Measurements from ENCODE around the gene RAF1.
A peak's percentile ranks its signal among the peaks of the same experiment; 100 is the strongest.
"Not testable (repeated sequence)": the region's sequence is repeated elsewhere in the genome, so short reads cannot be mapped to it uniquely, and the experiment has no call there.

Gene RAF1

GRCh38 chr3:12630292-12630691 is 33.6 kb downstream of the RAF1 start:
- Mint-ChIP-seq H3K9me3 (no peaks in the 10 kb centered on the region), H3K27ac (no peak overlapping the region), H3K27me3 (no peaks in the 10 kb centered on the region), H3K4me1 (peaks cover 68% of the 10 kb centered on the region), H3K4me3 (no peak overlapping the region)
- no peak for ATAC-seq
- no peak for DNase-seq

DNA sequence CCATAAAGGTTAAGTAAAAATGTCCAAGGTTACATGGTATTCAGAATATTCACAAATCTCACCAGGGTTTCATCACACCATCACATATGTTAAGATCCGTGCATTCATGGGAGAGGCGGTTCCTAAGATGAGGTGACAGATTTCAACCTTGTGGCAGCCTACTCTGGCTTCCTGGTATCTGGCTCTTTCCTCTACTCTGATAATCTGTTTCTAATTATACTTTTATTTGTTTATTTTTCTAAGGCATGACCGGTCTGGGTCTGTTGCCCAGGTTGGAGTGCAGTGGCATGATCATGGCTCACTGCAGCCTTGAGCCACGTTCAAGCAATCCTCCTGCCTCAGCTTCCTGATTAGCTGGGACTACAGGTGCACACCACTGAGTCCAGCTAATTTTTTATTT is 34.4 kb downstream of the RAF1 start:
- H3K4me1 Mint-ChIP-seq = peaks cover 72% of the 10 kb centered on the region
- ATAC-seq = no peak
- no peak for DNase-seq
- H3K27me3 Mint-ChIP-seq = no peaks in the 10 kb centered on the region
- H3K4me3 Mint-ChIP-seq = no peak overlapping the region
- peak overlapping the region in 1 of 2 donors; percentile 78 for H3K27ac Mint-ChIP-seq
- H3K9me3 Mint-ChIP-seq = no peaks in the 10 kb centered on the region

- no peak overlapping the region for H3K27ac Mint-ChIP-seq
- no peak for ATAC-seq
- no peak for DNase-seq
- H3K27me3 Mint-ChIP-seq = no peaks in the 10 kb centered on the region
- peaks cover 72% of the 10 kb centered on the region for H3K4me1 Mint-ChIP-seq
- no peaks in the 10 kb centered on the region for H3K9me3 Mint-ChIP-seq
- H3K4me3 Mint-ChIP-seq = no peak overlapping the region
Observed at GRCh38 chr3:12628813-12629212, 35.1 kb downstream of the RAF1 start.

DNA sequence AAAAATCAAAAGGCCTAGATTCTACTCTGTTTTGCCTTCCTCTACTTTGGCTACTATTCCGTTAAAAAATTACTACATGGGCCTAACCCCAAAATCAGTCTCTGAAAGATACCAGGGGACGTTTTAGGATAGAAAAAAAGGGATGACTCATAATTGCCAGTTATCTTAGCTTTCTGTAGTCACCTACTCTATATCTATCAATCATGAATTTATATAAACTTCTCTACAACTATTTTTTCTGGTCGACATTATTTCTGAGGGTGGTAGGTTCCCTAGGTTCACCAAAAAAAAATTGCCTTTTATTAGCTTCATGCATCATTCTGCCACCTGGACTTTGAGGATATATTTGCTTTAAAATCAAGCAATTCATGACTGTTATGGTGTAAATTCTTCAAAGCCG is 36.5 kb downstream of the RAF1 start:
- no peak overlapping the region for H3K4me3 Mint-ChIP-seq
- DNase-seq (no peak), ATAC-seq (peak; percentile 49)
- H3K9me3 Mint-ChIP-seq = no peaks in the 10 kb centered on the region
- H3K27me3 Mint-ChIP-seq = no peaks in the 10 kb centered on the region
- peak overlapping the region in 1 of 2 donors; percentile 68 for H3K27ac Mint-ChIP-seq
- peaks cover 64% of the 10 kb centered on the region for H3K4me1 Mint-ChIP-seq

GRCh38 chr3:12624964-12625363 is 39.0 kb downstream of the RAF1 start:
- H3K4me1 Mint-ChIP-seq = peaks cover 61% of the 10 kb centered on the region
- not testable (repeated sequence) for H3K9me3 Mint-ChIP-seq, H3K27me3 Mint-ChIP-seq, H3K27ac Mint-ChIP-seq, DNase-seq, H3K4me3 Mint-ChIP-seq, ATAC-seq

- no peak for DNase-seq
- H3K4me3 Mint-ChIP-seq = no peak overlapping the region
- H3K9me3 Mint-ChIP-seq = no peaks in the 10 kb centered on the region
- H3K27ac Mint-ChIP-seq = no peak overlapping the region
- no peak for ATAC-seq
- peaks cover 60% of the 10 kb centered on the region for H3K4me1 Mint-ChIP-seq
- no peaks in the 10 kb centered on the region for H3K27me3 Mint-ChIP-seq
Observed at GRCh38 chr3:12624056-12624455, 39.9 kb downstream of the RAF1 start.

DNA sequence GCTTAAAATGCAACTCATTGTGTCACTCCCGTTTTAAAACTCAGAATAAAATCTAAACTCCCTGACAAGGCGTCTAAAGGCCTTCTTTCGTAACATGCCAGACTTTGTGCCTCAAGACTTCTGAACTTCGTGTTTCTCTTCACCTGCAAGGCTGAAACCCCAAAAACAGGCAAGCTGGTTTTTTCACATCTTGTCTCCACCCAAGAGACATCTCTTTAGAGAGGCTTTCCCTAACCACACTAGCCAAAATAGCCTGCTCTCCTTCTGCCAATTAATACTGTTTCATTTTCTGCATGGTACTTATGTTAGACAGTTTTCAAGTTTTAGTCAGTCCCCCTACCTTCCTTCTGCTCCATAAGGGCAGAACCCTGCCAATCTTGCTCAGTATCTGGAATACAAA is 41.6 kb downstream of the RAF1 start:
- no peaks in the 10 kb centered on the region for H3K27me3 Mint-ChIP-seq
- peaks cover 51% of the 10 kb centered on the region for H3K4me1 Mint-ChIP-seq
- no peak overlapping the region for H3K27ac Mint-ChIP-seq
- ATAC-seq = no peak
- H3K9me3 Mint-ChIP-seq = no peaks in the 10 kb centered on the region
- no peak overlapping the region for H3K4me3 Mint-ChIP-seq
- DNase-seq = no peak

GRCh38 chr3:12620729-12621128 is 43.2 kb downstream of the RAF1 start:
- no peak for DNase-seq
- H3K9me3 Mint-ChIP-seq = no peaks in the 10 kb centered on the region
- H3K27ac Mint-ChIP-seq = no peak overlapping the region
- H3K4me3 Mint-ChIP-seq = no peak overlapping the region
- H3K4me1 Mint-ChIP-seq = peaks cover 44% of the 10 kb centered on the region
- no peak for ATAC-seq
- H3K27me3 Mint-ChIP-seq = no peaks in the 10 kb centered on the region

DNA sequence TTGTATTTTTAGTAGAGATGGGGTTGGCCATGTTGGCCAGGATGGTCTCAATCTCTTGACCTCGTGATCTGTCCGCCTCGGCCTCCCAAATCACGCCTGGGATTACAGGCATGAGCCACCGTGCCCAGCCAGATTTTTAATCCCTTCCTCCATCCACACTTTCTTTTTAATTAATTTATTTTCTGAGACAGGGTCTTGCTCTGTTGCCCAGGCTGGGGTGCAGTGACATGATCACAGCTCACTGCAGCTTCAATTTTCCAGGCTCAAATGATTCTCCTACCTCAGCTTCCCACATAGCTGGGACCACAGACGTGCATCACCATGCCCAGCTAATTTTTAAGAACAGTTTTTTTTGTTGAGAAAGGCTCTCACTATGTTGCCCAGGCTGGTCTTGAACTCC is 43.6 kb downstream of the RAF1 start:
- Mint-ChIP-seq H3K27ac (peak overlapping the region in 1 of 2 donors; percentile 59), H3K4me1 (peaks cover 43% of the 10 kb centered on the region), H3K4me3 (no peak overlapping the region), H3K27me3 (no peaks in the 10 kb centered on the region), H3K9me3 (no peaks in the 10 kb centered on the region)
- no peak for ATAC-seq
- no peak for DNase-seq

- H3K4me3 Mint-ChIP-seq = no peak overlapping the region
- no peak overlapping the region for H3K27ac Mint-ChIP-seq
- no peaks in the 10 kb centered on the region for H3K27me3 Mint-ChIP-seq
- H3K4me1 Mint-ChIP-seq = peaks cover 44% of the 10 kb centered on the region
- DNase-seq (no peak), ATAC-seq (no peak)
- H3K9me3 Mint-ChIP-seq = no peaks in the 10 kb centered on the region
Observed at GRCh38 chr3:12618426-12618825, 45.5 kb downstream of the RAF1 start.

- Mint-ChIP-seq H3K27ac (no peak overlapping the region), H3K9me3 (no peaks in the 10 kb centered on the region), H3K4me3 (no peak overlapping the region), H3K4me1 (peaks cover 27% of the 10 kb centered on the region), H3K27me3 (no peaks in the 10 kb centered on the region)
- no peak for DNase-seq
- ATAC-seq = no peak
Observed at GRCh38 chr3:12615266-12615665, 48.7 kb downstream of the RAF1 start.

DNA sequence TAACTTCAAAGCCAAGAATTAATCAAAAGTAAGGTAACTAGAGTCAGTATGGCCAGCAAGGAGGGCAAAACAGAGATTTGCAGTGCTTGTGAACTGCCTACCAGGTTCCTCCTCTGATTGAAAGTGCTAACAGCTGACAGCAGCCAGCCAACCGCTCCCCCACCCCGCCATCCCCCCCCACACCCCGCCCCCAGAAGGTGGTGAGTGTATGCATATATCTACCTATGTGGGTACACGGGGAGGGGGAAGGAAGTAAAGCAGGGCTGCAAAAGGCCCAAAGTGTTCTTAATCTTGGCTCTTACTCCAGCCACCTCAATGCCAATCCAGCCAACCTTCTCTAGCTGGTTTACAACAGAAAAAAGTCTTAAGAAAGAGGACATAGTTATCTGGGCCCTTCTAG is 50.7 kb downstream of the RAF1 start:
- ATAC-seq (no peak), DNase-seq (no peak)
- no peak overlapping the region for H3K27ac Mint-ChIP-seq
- H3K27me3 Mint-ChIP-seq = no peaks in the 10 kb centered on the region
- H3K9me3 Mint-ChIP-seq = no peaks in the 10 kb centered on the region
- H3K4me3 Mint-ChIP-seq = no peak overlapping the region
- peaks cover 34% of the 10 kb centered on the region for H3K4me1 Mint-ChIP-seq

- Mint-ChIP-seq H3K4me1 (peaks cover 34% of the 10 kb centered on the region), H3K4me3 (no peak overlapping the region), H3K27me3 (no peaks in the 10 kb centered on the region), H3K27ac (no peak overlapping the region), H3K9me3 (no peaks in the 10 kb centered on the region)
- DNase-seq = no peak
- ATAC-seq = no peak
Observed at GRCh38 chr3:12612514-12613226, 51.2 kb downstream of the RAF1 start.

GRCh38 chr3:12611117-12611516 is 52.8 kb downstream of the RAF1 start:
- H3K4me3 Mint-ChIP-seq = no peak overlapping the region
- H3K27ac Mint-ChIP-seq = no peak overlapping the region
- peaks cover 38% of the 10 kb centered on the region for H3K4me1 Mint-ChIP-seq
- H3K27me3 Mint-ChIP-seq = no peaks in the 10 kb centered on the region
- DNase-seq = no peak
- no peak for ATAC-seq
- no peaks in the 10 kb centered on the region for H3K9me3 Mint-ChIP-seq

DNA sequence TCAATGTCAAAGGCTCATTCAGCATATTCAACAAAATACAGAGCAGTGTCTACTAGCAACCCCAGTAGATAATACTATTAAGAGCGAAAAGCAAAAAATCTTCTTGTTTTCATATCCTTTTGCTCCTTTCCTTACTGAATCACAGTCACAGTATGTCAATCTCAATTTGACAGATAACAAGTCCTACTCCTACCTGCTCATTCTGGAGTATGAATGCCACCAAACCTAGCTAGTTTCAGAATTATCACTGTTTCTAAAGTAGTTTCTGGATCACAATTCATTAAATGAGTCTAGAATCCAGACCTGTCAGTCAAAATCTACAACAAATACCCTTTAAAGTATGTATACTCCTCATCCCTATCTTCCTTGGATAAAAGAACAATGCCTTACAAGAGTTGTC is 55.5 kb downstream of the RAF1 start:
- Mint-ChIP-seq H3K27ac (peak overlapping the region in 1 of 2 donors; percentile 42), H3K27me3 (no peaks in the 10 kb centered on the region), H3K4me1 (peaks cover 18% of the 10 kb centered on the region), H3K9me3 (no peaks in the 10 kb centered on the region), H3K4me3 (no peak overlapping the region)
- no peak for ATAC-seq
- DNase-seq = no peak

DNA sequence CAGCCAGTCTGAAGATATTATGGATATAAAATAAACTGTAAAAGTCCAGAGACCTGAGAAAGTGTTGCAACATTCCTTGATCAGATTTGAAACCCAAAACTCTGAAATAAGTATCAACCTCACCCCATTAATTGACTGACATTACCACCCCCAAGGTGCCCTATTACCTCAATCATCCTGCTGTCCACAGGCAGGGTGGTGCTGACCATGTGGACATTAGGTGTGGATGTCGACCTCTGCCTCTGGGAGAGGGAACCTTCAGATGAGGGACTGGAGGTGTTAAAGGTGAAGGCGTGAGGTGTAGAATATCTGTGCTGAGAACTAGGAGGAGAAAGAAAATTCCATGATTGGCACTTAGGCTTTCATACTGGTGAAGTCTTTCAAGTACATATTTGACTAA is 59.9 kb downstream of the RAF1 start:
- Mint-ChIP-seq H3K4me3 (no peak overlapping the region), H3K27ac (no peak overlapping the region), H3K27me3 (no peaks in the 10 kb centered on the region), H3K4me1 (peaks cover 23% of the 10 kb centered on the region), H3K9me3 (no peaks in the 10 kb centered on the region)
- DNase-seq = no peak
- ATAC-seq = no peak

DNA sequence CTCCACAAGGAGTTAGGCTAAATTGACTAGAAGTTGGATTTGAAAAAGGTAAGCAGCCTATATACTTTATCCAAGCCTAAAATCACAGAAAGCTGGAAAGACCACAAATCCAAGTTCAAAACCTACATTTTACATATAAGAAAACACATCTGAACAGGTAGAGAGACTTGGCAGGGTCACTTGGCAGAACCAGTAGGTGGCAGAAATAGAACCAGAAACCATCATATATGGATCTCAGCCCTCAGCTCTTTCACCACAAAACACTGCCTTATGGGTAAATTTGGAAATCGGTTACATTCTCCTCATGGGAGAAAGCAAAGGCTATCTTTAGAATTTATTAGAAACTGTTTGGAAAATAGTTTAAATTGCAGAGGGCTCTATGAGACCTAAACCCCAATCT is 62.8 kb downstream of the RAF1 start:
- Mint-ChIP-seq H3K27me3 (no peaks in the 10 kb centered on the region), H3K4me1 (peaks cover 7% of the 10 kb centered on the region), H3K27ac (no peak overlapping the region), H3K9me3 (no peaks in the 10 kb centered on the region), H3K4me3 (no peak overlapping the region)
- ATAC-seq (no peak), DNase-seq (no peak)
